ENCODE measurements around the gene TCHP.
"Not testable (repeated sequence)": the region's sequence is repeated elsewhere in the genome, so short reads cannot be mapped to it uniquely, and the experiment has no call there.

Gene TCHP, protein sequence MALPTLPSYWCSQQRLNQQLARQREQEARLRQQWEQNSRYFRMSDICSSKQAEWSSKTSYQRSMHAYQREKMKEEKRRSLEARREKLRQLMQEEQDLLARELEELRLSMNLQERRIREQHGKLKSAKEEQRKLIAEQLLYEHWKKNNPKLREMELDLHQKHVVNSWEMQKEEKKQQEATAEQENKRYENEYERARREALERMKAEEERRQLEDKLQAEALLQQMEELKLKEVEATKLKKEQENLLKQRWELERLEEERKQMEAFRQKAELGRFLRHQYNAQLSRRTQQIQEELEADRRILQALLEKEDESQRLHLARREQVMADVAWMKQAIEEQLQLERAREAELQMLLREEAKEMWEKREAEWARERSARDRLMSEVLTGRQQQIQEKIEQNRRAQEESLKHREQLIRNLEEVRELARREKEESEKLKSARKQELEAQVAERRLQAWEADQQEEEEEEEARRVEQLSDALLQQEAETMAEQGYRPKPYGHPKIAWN

GRCh38 chr12:109899783-109900751 lies at the start of gene TCHP:
Gene TCHP, plus strand, starts transcription at chr12:109900274. Its CDS starts 2,753 bp downstream, at chr12:109903027.
- DNase-seq = peak; percentile 84 to 89

DNA sequence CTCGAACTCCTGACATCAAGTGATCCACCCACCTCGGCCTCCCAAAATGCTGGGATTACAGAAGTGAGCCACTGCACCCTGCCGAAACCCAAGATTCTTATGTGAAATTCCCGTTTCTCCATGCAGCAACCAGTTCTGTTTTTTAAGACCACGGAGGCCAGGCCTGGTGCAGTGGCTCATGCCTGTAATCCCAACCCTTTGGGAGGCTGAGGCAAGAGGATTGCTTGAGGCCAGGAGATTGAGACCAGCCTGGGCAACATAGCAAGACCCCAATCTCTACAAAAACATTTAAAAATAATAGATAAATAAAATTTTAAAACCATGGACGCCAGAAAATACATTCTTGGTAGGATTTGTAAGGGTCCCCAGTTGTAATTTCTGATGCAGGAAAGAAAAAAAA lies 49.6 kb upstream of the TCHP start:
- not testable (repeated sequence) for DNase-seq

DNA sequence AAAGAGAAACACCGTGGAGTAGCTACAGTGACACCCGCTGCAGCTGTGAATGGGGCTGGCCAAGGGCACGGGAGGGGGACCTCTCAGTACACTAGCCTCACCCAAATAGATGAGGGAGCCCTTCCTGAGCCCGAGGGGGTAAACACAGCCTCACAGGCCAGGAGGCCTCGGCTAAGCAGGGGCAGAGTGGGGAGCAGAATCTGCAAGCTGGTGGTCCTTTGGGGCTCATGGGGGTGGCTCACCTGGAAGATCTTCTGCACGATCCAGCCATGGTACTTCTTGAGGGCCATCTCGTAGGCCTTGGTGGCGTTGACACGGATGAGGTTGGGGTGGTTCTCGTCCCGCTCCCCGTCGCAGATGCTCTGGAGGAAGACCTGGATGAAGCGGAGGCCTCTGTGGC lies 44.7 kb upstream of the TCHP start:
- no peak for DNase-seq

- no peak for DNase-seq
Measured at GRCh38 chr12:109857715-109858114, 42.4 kb upstream of the TCHP start.

DNA sequence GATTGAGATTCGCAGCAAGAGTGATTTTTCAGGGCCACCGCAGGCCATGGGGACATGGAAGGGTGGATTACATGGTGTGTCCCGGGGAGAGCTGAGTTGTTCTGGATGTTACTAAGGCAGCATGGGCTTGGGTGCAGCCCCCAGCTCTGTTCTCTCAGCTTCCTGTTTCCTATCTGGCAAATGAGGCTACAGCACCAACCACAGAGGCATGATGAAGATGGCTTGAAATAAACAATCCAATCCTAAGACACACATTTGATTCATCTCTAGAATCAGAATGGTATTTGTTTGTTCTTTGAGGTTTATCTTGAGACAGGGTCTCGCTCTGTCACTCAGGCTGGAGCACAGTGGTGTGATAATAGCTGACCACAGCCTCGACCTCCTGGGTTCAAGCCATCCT lies 41.3 kb upstream of the TCHP start:
- no peak for DNase-seq

GRCh38 chr12:109860977-109861376 lies 39.1 kb upstream of the TCHP start:
- DNase-seq = no peak

DNA sequence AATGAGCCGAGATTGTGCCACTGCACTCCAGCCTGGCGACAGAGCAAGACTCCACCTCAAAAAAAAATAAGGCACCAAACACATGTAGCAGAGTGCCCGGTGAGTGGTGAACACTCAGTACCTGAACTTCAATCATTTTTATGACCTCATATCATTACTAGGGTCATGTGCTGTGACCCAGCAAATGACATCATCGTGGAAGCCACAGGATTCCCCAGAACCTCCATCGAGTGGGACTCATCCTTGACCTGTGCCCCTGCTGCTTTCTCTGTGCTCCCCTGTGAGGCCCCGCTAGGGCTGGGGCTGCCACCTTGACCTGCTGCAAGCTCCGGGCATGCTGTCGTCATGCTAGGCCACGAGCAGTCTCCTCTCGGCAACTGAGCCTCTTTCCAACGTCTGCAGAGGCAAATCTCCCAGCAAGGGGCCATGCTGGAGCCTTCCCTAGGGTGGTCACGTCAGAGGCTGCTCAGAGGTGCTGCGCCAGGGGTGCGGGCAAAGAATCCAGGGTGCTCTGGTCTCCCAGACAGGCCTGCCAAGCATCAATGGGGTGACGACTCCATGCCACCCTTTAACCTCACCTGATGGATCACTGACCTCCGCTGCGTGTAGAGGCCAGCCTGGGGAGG lies 38.3 kb upstream of the TCHP start:
- DNase-seq = no peak

- DNase-seq = not testable (repeated sequence)
Measured at GRCh38 chr12:109862491-109862890, 37.6 kb upstream of the TCHP start.

GRCh38 chr12:109863847-109864712 lies 36.0 kb upstream of the TCHP start:
- DNase-seq = peak; percentile 80 to 91

- DNase-seq = no peak
Measured at GRCh38 chr12:109864916-109865315, 35.2 kb upstream of the TCHP start.

- DNase-seq = no peak
Measured at GRCh38 chr12:109868182-109869051, 31.7 kb upstream of the TCHP start.

- DNase-seq = no peak
Measured at GRCh38 chr12:109870648-109871047, 29.4 kb upstream of the TCHP start.

- DNase-seq = no peak
Measured at GRCh38 chr12:109871668-109872314, 28.3 kb upstream of the TCHP start.

DNA sequence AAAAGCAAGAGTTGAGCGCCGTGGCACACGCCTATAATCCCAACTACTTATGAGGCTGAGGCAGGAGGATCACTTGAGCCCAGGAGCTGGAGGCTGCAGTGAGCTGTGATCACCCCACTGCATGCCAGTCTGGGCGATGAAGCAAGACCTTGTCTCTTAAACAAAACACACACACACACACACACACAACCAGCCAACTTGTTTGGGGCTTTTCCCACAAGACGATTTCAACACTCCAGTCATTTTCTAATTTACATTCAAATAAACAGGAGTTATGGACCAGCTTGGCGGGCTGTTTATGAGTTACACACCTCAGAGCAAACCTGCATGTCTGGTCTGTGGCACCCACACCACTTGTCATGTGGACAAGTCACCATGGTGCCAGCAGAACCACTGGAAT lies 26.4 kb upstream of the TCHP start:
- no peak for DNase-seq

GRCh38 chr12:109875572-109876131 lies 24.4 kb upstream of the TCHP start:
- no peak for DNase-seq

DNA sequence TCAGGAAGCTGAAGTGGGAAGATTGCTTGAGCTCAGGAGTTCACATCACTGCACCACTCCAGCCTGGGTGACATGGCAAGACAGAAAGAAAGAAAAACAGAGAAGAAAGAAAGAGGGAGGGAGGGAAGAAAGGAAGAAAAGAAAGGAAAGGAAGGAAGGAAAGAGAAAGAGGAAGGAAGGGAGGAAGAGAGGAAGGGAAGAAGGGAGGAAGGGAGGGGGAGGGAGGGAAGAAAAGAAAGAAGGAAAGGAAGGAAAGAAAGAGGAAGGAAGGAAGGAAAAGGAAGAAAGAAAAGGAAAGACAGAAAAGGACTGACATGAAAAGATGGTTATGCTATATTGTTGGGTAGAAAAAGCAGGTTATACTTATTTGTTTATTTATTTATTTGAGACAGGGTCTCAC lies 23.7 kb upstream of the TCHP start:
- no peak for DNase-seq

DNA sequence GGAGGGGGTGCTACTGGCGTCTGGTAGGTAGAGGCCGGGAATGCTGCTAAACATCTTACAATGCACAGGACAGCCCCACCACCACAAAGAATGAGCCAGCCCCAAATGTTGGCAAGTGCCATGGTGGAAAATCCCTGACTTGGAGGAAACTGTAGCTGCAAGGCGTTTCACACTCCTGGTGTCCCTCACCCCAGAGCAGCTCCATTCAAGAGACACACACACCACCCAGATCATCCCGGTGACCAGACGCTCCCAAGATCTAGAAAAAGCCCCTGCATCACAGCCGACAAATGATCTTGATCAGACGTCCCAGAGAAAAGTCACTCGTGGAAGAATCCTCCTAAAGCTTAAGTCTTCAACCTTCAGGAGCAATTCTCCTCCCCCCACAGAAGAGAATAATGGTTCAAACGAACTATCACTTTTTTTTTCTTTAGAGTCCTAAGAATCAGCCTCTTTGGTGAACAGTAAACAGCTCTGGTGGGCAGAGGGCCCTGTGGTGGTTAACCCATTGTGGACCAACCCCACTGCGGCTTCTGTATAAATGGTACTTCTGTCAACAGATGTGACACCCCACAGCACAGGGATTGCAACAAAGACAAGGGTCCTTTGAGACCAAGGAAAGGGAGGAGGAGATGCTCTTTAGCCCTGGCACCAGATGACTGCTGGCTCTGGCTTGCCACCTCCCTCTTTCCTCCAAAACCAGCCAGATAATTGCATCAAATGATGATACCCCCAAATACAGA lies 22.4 kb upstream of the TCHP start:
- DNase-seq = peak; percentile 58 to 70

DNA sequence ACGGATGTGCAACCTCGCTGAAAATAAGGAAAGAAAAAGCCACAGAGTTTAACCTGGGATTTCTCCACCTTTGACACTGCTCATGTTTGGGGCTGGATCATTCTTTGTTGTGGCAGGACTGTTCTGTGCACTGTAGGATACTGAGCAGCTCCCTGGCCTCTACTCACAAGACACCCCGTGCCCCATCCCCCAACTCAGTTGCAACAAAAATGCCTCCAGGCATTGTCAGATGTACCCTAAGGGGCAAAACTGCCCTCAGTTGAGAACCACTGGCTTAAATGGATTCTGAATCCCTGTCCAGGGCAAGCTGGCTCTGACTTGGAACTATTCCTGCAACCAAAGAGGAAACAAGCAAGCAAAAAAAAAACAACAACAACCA lies 21.8 kb upstream of the TCHP start:
- DNase-seq = peak in 1 of 2 donors; percentile 70

GRCh38 chr12:109878749-109879148 lies 21.3 kb upstream of the TCHP start:
- peak in 1 of 2 donors; percentile 33 for DNase-seq
